Dermis blood vessel endothelial cell (primary cell): Measurements from ENCODE around the gene NKAPL. TPM values are rescaled to one million over a fixed set of nuclear protein-coding genes. Genes with fewer than 3 reads are reported as not detected.

ENCODE experiments used
- DNase-seq: peaks from one replicate; pipeline ENCODE4 v3.0.0; 2010
- total RNA-seq: library from RNA; depleted of rRNA; stranded (reverse); fragments of >200 nt; gene quantifications from 2 replicates; pipeline ENCODE4 v1.2.3, GENCODE V29; 2014

Gene NKAPL
- total RNA-seq, 1 donor from 2014 or later = 0.34 TPM

- DNase-seq = no peak
Observed at GRCh38 chr6:28245206-28245941, 13.7 kb upstream of the NKAPL start.

GRCh38 chr6:28248916-28249315 lies 10.2 kb upstream of the NKAPL start:
- no peak for DNase-seq

GRCh38 chr6:28250747-28251146 lies 8.3 kb upstream of the NKAPL start:
- no peak for DNase-seq

- peak; percentile 46 for DNase-seq
Observed at GRCh38 chr6:28251661-28252008, 7.5 kb upstream of the NKAPL start.

- DNase-seq = peak; percentile 89
Observed at GRCh38 chr6:28252009-28252975, 6.8 kb upstream of the NKAPL start, which contains the start of gene ZKSCAN4. Gene ZKSCAN4, minus strand, starts transcription at chr6:28252269. Its CDS starts 289 bp downstream, at chr6:28251980.

- DNase-seq = no peak
Observed at GRCh38 chr6:28254121-28254519, 5.0 kb upstream of the NKAPL start.

- DNase-seq = no peak
Observed at GRCh38 chr6:28257042-28257441, 2.1 kb upstream of the NKAPL start.

GRCh38 chr6:28263922-28264321 lies 4.8 kb downstream of the NKAPL start:
- no peak for DNase-seq

- DNase-seq = no peak
Observed at GRCh38 chr6:28264834-28265401, 5.8 kb downstream of the NKAPL start.

- DNase-seq = no peak
Observed at GRCh38 chr6:28266563-28266961, 7.5 kb downstream of the NKAPL start.

- DNase-seq = peak; percentile 92
Observed at GRCh38 chr6:28266962-28267694, 8.0 kb downstream of the NKAPL start, which contains the start of gene ZSCAN26. Gene ZSCAN26, plus strand, starts transcription at chr6:28267143. Its CDS starts 4,777 bp downstream, at chr6:28271920.

GRCh38 chr6:28267695-28268059 lies 8.6 kb downstream of the NKAPL start:
- no peak for DNase-seq

GRCh38 chr6:28269492-28269891 lies 10.4 kb downstream of the NKAPL start:
- DNase-seq = peak; percentile 84

GRCh38 chr6:28274888-28275287 lies 15.8 kb downstream of the NKAPL start:
- DNase-seq = no peak

- no peak for DNase-seq
Observed at GRCh38 chr6:28277746-28278145, 18.6 kb downstream of the NKAPL start.

GRCh38 chr6:28280595-28281287 lies 21.6 kb downstream of the NKAPL start:
- DNase-seq = peak; percentile 4

GRCh38 chr6:28281288-28282064 lies 22.4 kb downstream of the NKAPL start, which contains the start of gene PGBD1:
Gene PGBD1, plus strand, starts transcription at chr6:28281572. Its CDS starts 2,242 bp downstream, at chr6:28283814.
- peak; percentile 86 for DNase-seq

GRCh38 chr6:28282926-28283325 lies 23.8 kb downstream of the NKAPL start:
- DNase-seq = peak; percentile 11

- no peak for DNase-seq
Observed at GRCh38 chr6:28291573-28291972, 32.5 kb downstream of the NKAPL start.

GRCh38 chr6:28295326-28295725 lies 36.2 kb downstream of the NKAPL start:
- DNase-seq = no peak

GRCh38 chr6:28296520-28297060 lies 37.5 kb downstream of the NKAPL start:
- no peak for DNase-seq
